SK-N-SH treated with all-trans-retinoic acid at 6 μM for 48 hours (cell line): ENCODE measurements around the gene AMOTL1.

Experiments used
- ATAC-seq: fragments of 200-7000 bp; cut with Tn5 transposase; 3 replicates; pipeline ENCODE4 v1.9.1; 2020; ENCODE audit warnings: mild to moderate bottlenecking, moderate library complexity
- ARNTL ChIP-seq: fragments of 450-650 bp; formaldehyde crosslinking; IDR thresholded peaks from 2 replicates; pipeline ENCODE4 v1.5.0; 2020; ENCODE audit warnings: low read depth, mild to moderate bottlenecking, moderate library complexity, borderline replicate concordance
- CSDC2 ChIP-seq: fragments of 250-450 bp; sonication (Bioruptor Pico); IDR thresholded peaks from 2 replicates; pipeline ENCODE4 v1.5.0; 2020; ENCODE audit warnings: mild to moderate bottlenecking, moderate library complexity
- GLIS3 ChIP-seq: fragments of 250-450 bp; sonication (Bioruptor Pico); IDR thresholded peaks from 2 replicates; pipeline ENCODE4 v1.5.0; 2020; ENCODE audit warnings: mild to moderate bottlenecking, moderate library complexity
- ISL1 ChIP-seq: fragments of 250-450 bp; sonication (Bioruptor Pico); IDR thresholded peaks from 2 replicates; pipeline ENCODE4 v2.1.2; 2022; ENCODE audit warnings: mild to moderate bottlenecking, moderate library complexity
- OSR1 ChIP-seq: fragments of 250-450 bp; sonication (Bioruptor Pico); IDR thresholded peaks from 2 replicates; pipeline ENCODE4 v1.8.0; 2022; ENCODE audit warnings: moderate library complexity, mild to moderate bottlenecking, inconsistent platforms
- PPARA ChIP-seq: fragments of 250-450 bp; sonication (Bioruptor Pico); IDR thresholded peaks from 2 replicates; pipeline ENCODE4 v1.5.0; 2020; ENCODE audit warnings: mild to moderate bottlenecking, borderline replicate concordance
- RARB ChIP-seq: fragments of 250-450 bp; sonication (Bioruptor Pico); IDR thresholded peaks from 2 replicates; pipeline ENCODE4 v1.8.0; 2021; ENCODE audit warnings: mild to moderate bottlenecking, moderate library complexity
- SNAI2 ChIP-seq: fragments of 250-450 bp; sonication (Bioruptor Pico); IDR thresholded peaks from 2 replicates; pipeline ENCODE4 v1.5.0; 2020; ENCODE audit warnings: mild to moderate bottlenecking, moderate library complexity
- TCF4 ChIP-seq: fragments of 250-450 bp; sonication (Bioruptor Pico); IDR thresholded peaks from 2 replicates; pipeline ENCODE4 v1.8.0; 2021; ENCODE audit warnings: mild to moderate bottlenecking, moderate library complexity, borderline replicate concordance
- ZFP3 ChIP-seq: fragments of 250-450 bp; sonication (Bioruptor Pico); IDR thresholded peaks from 2 replicates; pipeline ENCODE4 v1.5.0; 2020; ENCODE audit warnings: mild to moderate bottlenecking, moderate library complexity
- ZNF565 ChIP-seq: fragments of 450-650 bp; formaldehyde crosslinking; conservative IDR thresholded peaks from 2 replicates; pipeline ENCODE4 v1.5.0; 2020; ENCODE audit warnings: low read depth, mild to moderate bottlenecking, moderate library complexity
- ZNF70 ChIP-seq: fragments of 450-650 bp; formaldehyde crosslinking; IDR thresholded peaks from 2 replicates; pipeline ENCODE4 v1.5.0; 2020; ENCODE audit warnings: mild to moderate bottlenecking, moderate library complexity
- ZNF8 ChIP-seq: fragments of 450-650 bp; formaldehyde crosslinking; IDR thresholded peaks from 2 replicates; pipeline ENCODE4 v1.5.0; 2020; ENCODE audit warnings: mild to moderate bottlenecking, moderate library complexity
- TF ChIP-seq, protein P1 (sequence below): fragments of 250-450 bp; sonication (Bioruptor Pico); IDR thresholded peaks from 2 replicates; pipeline ENCODE4 v1.8.0; 2021; ENCODE audit warnings: low read depth, mild to moderate bottlenecking, moderate library complexity, borderline replicate concordance
- TF ChIP-seq, protein P2 (sequence below): fragments of 250-450 bp; sonication (Bioruptor Pico); IDR thresholded peaks from 2 replicates; pipeline ENCODE4 v1.5.0; 2020; ENCODE audit warnings: mild to moderate bottlenecking, moderate library complexity
- TF ChIP-seq, protein P3 (sequence below): fragments of 250-450 bp; sonication (Bioruptor Pico); IDR thresholded peaks from 2 replicates; pipeline ENCODE4 v1.8.0; 2020; ENCODE audit warnings: mild to moderate bottlenecking, moderate library complexity, borderline replicate concordance
- TF ChIP-seq, protein P4 (sequence below): fragments of 250-450 bp; sonication (Bioruptor Pico); IDR thresholded peaks from 2 replicates; pipeline ENCODE4 v1.5.1; 2020; ENCODE audit warnings: low read depth, mild to moderate bottlenecking, moderate library complexity

Gene AMOTL1

DNA sequence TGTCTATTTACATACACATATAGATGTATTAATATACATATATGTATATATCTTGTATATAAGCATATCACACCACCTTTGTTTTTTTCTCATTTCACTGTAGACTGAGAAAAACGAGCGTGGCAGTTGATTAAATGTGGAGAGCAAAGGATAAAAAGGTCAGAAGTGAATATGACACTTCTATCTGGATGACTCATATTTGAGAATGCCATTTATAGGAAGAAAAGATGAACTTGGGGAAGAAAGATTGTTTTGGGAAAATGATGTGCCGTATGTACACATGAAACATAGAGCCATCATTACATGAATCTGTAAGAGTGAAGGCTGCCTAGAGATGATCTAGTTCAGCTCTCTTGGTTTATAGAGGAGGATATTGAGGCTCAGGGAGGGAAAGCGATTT, 28.7 kb downstream of the AMOTL1 start:
- no peak for ATAC-seq
- no peak for TF ChIP-seq ZNF70 (CRISPR knock-in tag)

DNA sequence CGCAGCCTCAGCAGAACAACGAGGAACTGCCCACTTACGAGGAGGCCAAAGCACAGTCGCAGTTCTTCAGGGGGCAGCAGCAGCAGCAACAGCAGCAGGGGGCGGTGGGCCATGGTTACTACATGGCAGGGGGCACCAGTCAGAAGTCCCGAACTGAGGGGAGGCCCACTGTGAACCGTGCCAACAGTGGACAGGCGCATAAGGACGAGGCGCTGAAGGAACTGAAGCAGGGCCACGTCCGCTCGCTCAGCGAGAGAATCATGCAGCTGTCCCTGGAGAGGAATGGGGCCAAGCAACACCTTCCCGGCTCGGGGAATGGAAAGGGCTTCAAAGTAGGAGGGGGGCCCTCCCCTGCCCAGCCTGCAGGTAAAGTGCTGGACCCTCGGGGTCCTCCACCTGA, 31.6 kb downstream of the AMOTL1 start:
- TF ChIP-seq ARNTL (CRISPR knock-in tag) (no peak), ISL1 (no peak), SNAI2 (no peak), TCF4 (CRISPR knock-in tag) (no peak), GLIS3 (CRISPR knock-in tag) (no peak), CSDC2 (CRISPR knock-in tag) (no peak), ZNF8 (CRISPR knock-in tag) (no peak), ZNF70 (CRISPR knock-in tag) (no peak), ZFP3 (CRISPR knock-in tag) (no peak)
- TF ChIP-seq, protein P1, sequence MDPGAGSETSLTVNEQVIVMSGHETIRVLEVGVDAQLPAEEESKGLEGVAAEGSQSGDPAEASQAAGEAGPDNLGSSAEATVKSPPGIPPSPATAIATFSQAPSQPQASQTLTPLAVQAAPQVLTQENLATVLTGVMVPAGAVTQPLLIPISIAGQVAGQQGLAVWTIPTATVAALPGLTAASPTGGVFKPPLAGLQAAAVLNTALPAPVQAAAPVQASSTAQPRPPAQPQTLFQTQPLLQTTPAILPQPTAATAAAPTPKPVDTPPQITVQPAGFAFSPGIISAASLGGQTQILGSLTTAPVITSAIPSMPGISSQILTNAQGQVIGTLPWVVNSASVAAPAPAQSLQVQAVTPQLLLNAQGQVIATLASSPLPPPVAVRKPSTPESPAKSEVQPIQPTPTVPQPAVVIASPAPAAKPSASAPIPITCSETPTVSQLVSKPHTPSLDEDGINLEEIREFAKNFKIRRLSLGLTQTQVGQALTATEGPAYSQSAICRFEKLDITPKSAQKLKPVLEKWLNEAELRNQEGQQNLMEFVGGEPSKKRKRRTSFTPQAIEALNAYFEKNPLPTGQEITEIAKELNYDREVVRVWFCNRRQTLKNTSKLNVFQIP (CRISPR knock-in tag), result no peak
- TF ChIP-seq, protein P2, sequence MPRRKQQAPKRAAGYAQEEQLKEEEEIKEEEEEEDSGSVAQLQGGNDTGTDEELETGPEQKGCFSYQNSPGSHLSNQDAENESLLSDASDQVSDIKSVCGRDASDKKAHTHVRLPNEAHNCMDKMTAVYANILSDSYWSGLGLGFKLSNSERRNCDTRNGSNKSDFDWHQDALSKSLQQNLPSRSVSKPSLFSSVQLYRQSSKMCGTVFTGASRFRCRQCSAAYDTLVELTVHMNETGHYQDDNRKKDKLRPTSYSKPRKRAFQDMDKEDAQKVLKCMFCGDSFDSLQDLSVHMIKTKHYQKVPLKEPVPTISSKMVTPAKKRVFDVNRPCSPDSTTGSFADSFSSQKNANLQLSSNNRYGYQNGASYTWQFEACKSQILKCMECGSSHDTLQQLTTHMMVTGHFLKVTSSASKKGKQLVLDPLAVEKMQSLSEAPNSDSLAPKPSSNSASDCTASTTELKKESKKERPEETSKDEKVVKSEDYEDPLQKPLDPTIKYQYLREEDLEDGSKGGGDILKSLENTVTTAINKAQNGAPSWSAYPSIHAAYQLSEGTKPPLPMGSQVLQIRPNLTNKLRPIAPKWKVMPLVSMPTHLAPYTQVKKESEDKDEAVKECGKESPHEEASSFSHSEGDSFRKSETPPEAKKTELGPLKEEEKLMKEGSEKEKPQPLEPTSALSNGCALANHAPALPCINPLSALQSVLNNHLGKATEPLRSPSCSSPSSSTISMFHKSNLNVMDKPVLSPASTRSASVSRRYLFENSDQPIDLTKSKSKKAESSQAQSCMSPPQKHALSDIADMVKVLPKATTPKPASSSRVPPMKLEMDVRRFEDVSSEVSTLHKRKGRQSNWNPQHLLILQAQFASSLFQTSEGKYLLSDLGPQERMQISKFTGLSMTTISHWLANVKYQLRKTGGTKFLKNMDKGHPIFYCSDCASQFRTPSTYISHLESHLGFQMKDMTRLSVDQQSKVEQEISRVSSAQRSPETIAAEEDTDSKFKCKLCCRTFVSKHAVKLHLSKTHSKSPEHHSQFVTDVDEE (CRISPR knock-in tag), result no peak
- TF ChIP-seq, protein P3, sequence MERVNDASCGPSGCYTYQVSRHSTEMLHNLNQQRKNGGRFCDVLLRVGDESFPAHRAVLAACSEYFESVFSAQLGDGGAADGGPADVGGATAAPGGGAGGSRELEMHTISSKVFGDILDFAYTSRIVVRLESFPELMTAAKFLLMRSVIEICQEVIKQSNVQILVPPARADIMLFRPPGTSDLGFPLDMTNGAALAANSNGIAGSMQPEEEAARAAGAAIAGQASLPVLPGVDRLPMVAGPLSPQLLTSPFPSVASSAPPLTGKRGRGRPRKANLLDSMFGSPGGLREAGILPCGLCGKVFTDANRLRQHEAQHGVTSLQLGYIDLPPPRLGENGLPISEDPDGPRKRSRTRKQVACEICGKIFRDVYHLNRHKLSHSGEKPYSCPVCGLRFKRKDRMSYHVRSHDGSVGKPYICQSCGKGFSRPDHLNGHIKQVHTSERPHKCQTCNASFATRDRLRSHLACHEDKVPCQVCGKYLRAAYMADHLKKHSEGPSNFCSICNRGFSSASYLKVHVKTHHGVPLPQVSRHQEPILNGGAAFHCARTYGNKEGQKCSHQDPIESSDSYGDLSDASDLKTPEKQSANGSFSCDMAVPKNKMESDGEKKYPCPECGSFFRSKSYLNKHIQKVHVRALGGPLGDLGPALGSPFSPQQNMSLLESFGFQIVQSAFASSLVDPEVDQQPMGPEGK (CRISPR knock-in tag), result no peak
- TF ChIP-seq, protein P4, sequence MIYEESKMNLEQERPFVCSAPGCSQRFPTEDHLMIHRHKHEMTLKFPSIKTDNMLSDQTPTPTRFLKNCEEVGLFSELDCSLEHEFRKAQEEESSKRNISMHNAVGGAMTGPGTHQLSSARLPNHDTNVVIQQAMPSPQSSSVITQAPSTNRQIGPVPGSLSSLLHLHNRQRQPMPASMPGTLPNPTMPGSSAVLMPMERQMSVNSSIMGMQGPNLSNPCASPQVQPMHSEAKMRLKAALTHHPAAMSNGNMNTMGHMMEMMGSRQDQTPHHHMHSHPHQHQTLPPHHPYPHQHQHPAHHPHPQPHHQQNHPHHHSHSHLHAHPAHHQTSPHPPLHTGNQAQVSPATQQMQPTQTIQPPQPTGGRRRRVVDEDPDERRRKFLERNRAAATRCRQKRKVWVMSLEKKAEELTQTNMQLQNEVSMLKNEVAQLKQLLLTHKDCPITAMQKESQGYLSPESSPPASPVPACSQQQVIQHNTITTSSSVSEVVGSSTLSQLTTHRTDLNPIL (CRISPR knock-in tag), result no peak
- ATAC-seq, result no peak

DNA sequence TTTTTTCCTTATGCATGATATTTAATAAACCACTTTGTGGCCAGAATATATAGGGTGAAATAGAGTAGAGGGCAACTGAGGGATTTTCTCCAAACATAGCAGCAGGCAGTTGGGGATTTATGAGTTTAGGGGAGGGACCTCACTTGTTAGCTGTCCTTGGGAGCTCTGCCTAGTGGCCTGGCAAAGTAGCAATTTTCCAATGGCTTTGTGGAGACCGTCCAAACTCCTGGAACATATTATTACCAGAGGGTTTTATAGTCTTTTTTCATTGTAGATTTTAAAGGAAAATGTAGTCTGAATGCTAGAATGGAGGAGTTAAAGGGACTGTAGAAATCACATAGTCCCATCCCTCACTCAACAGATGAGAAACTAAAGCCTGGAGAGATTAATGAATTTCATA, 32.3 kb downstream of the AMOTL1 start:
- no peak for ATAC-seq
- TF ChIP-seq TCF4 (CRISPR knock-in tag) (no peak), ZNF565 (CRISPR knock-in tag) (no peak)
- TF ChIP-seq, protein P4 (CRISPR knock-in tag), result no peak
- TF ChIP-seq, protein P3 (CRISPR knock-in tag), result no peak

DNA sequence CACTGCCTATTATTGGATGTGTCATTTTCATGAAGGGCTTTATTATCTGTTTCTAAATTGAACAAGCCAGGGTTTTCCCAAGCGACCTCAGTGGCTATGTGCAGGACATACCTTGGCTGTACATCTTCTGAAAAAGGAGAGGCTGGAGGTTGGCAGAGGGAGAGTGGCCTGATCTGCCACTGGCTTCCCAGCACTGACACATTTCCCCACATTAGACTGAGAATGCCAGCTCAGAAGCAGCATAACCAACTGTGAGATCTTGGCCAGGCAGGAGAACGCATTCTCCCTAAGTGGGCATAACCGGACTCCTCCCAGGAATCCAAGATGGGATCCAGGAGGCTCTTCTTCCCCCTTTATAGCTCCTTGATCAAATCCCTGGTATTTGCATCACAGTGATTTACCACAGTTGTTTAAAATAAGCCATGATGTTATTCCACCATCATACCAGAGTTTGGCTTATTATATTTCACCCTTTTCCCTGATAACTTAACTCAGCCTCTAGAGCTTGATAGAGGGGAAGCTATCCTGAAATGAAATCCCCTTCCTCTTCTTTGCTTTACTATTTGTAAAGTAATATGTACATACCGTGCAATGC, 33.8 kb downstream of the AMOTL1 start:
- ATAC-seq, result no peak
- TF ChIP-seq OSR1, result no peak
- TF ChIP-seq, protein P1 (CRISPR knock-in tag), result no peak
- no peak for TF ChIP-seq RARB (CRISPR knock-in tag)
- TF ChIP-seq PPARA (CRISPR knock-in tag), result no peak
